PC-3 (cell line): Measurements from ENCODE around the gene EDIL3.

Experiments used
- CTCF ChIP-seq: fragments of 300-600 bp; sonication (generic); conservative IDR thresholded peaks from 2 replicates; pipeline ENCODE4 v1.5.1; 2017; ENCODE audit warnings: antibody characterized with exemption, low read depth, mild to moderate bottlenecking, low read length
- EZH2 ChIP-seq: fragments of 300-600 bp; sonication (generic); IDR thresholded peaks from one replicate; pipeline ENCODE4 v1.6.1; 2017; ENCODE audit warnings: antibody characterized with exemption, mild to moderate bottlenecking, low read length; ENCODE audit not compliant: unreplicated experiment
- EZH2phosphoT487 ChIP-seq: fragments of 300-600 bp; sonication (generic); IDR thresholded peaks from 2 replicates; pipeline ENCODE4 v1.6.1; 2018; ENCODE audit warnings: mild to moderate bottlenecking, antibody characterized with exemption, low read length, borderline replicate concordance

GRCh38 chr5:84344788-84345187 is 39.9 kb downstream of the EDIL3 start:
- TF ChIP-seq CTCF (no peak), EZH2 (no peak), EZH2phosphoT487 (no peak)
